ENCODE measurements around the gene DCAF17. TPM values are rescaled to one million over a fixed set of nuclear protein-coding genes. Genes with fewer than 3 reads are reported as not detected.

Gene DCAF17
- total RNA-seq, 4 donors from 2014 or later, result 14.6 to 50.8 (median 23.8) TPM

DNA sequence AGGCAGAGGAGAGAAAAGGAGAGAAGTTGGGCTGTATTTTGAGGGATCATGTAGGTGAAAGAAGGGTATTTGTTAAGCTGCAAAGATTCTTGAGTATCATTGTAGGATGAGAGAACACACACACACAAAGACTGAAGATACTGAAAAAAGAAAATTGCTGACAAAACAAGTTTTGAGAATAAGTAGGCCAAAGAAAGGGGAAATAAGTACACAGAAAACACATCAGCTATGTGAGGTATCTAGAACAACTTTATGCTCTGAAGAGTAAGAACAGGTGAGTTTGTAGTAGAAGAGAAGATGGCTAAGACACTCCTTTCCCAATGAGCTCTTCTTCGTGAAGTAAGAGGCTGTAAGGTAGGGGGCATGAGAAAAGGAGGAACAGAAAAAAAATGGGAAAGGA is 28.5 kb upstream of the DCAF17 start:
- Histone ChIP-seq H3K4me1 (no peaks in the 10 kb centered on the region), H3K36me3 (no peaks in the 10 kb centered on the region), H3K9me3 (no peaks in the 10 kb centered on the region), H3K4me3 (no peak overlapping the region), H3K27ac (no peak overlapping the region), H3K27me3 (no peaks in the 10 kb centered on the region)
- intact Hi-C loops (cut with DNase I; ENCODE audit: low total_unique reads), result no loop called here
- no peak for DNase-seq
- no peak for TF ChIP-seq POLR2A (IDR thresholded peaks at IDR 0.05)
- TF ChIP-seq, protein P1, sequence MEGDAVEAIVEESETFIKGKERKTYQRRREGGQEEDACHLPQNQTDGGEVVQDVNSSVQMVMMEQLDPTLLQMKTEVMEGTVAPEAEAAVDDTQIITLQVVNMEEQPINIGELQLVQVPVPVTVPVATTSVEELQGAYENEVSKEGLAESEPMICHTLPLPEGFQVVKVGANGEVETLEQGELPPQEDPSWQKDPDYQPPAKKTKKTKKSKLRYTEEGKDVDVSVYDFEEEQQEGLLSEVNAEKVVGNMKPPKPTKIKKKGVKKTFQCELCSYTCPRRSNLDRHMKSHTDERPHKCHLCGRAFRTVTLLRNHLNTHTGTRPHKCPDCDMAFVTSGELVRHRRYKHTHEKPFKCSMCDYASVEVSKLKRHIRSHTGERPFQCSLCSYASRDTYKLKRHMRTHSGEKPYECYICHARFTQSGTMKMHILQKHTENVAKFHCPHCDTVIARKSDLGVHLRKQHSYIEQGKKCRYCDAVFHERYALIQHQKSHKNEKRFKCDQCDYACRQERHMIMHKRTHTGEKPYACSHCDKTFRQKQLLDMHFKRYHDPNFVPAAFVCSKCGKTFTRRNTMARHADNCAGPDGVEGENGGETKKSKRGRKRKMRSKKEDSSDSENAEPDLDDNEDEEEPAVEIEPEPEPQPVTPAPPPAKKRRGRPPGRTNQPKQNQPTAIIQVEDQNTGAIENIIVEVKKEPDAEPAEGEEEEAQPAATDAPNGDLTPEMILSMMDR (IDR thresholded peaks at IDR 0.05), result no peak

DNA sequence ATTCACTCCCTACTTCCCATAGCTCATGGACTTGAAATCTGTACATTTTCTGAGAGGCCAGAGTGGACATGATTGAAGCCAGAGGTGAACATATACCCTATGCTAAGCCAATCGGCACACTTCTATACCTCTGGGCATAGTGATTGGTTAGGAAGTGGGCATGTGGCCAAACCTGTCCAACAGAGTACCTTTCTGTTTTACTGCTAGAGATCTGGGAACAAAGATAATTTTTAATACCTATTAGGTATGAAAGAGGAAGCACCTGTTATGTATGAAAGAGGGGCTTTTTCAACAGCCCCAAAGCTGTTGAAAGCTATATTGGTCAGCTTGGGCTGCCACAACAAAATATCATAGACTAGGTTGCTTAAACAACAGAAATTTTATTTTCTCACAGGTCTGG is 28.0 kb upstream of the DCAF17 start:
- H3K27me3 ChIP-seq, result no peaks in the 10 kb centered on the region
- intact Hi-C loops (cut with DNase I; ENCODE audit: low total_unique reads), result no loop called here
- H3K4me3 ChIP-seq, result no peak overlapping the region
- TF ChIP-seq, protein P1 (IDR thresholded peaks at IDR 0.05), result no peak
- no peak for TF ChIP-seq POLR2A (IDR thresholded peaks at IDR 0.05)
- DNase-seq, result no peak
- no peak overlapping the region for H3K27ac ChIP-seq
- no peaks in the 10 kb centered on the region for H3K9me3 ChIP-seq
- H3K36me3 ChIP-seq, result no peaks in the 10 kb centered on the region
- H3K4me1 ChIP-seq, result no peaks in the 10 kb centered on the region

DNA sequence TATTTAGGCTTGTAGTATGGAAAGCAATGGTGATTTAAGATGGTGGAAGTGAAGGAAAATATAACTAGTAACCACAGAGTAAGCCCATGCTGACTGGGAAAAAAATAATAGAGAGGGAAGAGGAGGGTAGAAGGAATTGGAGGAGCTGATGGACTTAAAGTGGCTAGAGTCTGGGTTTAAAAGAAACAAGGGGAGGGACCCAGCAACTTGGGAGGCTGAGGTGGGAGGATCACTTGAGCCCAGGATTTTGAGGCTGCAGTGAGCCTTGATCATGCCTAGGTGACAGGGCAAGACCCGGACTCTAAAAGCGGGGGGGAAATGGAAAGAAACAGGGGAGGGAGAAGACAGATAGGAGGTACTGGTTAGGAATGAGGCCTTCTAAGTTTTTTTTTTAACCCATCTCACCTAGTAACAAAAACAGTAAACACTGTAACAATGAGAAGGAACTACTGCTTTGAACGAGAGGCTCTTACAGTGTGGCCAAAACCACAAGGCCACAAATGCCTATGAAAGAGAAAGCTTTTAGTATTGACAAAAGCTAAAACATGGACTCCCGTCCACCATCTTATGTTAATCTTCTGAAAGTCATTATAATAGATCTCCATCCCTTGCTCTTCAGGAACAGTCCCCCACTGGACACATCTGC is 26.9 kb upstream of the DCAF17 start:
- no peak overlapping the region for H3K4me3 ChIP-seq
- H3K4me1 ChIP-seq, result no peaks in the 10 kb centered on the region
- H3K36me3 ChIP-seq, result no peaks in the 10 kb centered on the region
- intact Hi-C loops (cut with DNase I; ENCODE audit: low total_unique reads), result no loop called here
- no peak overlapping the region for H3K27ac ChIP-seq
- TF ChIP-seq POLR2A (IDR thresholded peaks at IDR 0.05), result no peak
- TF ChIP-seq, protein P1 (IDR thresholded peaks at IDR 0.05), result no peak
- no peak for DNase-seq
- no peaks in the 10 kb centered on the region for H3K27me3 ChIP-seq
- H3K9me3 ChIP-seq, result no peaks in the 10 kb centered on the region

DNA sequence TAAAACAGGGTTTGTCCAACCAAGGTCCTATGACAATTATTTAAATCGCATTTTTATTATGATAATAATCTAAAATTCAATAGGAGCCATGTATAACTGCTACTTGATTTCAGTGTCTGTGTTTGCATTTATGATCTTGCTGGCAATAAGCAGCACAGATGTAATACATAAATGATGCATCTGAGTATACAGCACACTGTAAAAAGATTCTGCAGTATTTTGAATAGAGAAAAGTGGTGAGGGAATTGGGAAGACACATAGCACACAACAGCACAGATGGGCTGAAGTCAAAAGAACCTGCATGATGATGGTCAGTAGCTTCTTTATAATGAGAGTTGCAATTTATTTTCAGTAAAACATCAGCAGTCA is 26.4 kb upstream of the DCAF17 start:
- intact Hi-C loops (cut with DNase I; ENCODE audit: low total_unique reads), result no loop called here
- Histone ChIP-seq H3K4me3 (no peak overlapping the region), H3K27me3 (no peaks in the 10 kb centered on the region), H3K9me3 (no peaks in the 10 kb centered on the region), H3K4me1 (no peaks in the 10 kb centered on the region), H3K27ac (no peak overlapping the region), H3K36me3 (no peaks in the 10 kb centered on the region)
- no peak for DNase-seq
- TF ChIP-seq POLR2A (IDR thresholded peaks at IDR 0.05), result no peak
- TF ChIP-seq, protein P1 (IDR thresholded peaks at IDR 0.05), result no peak

DNA sequence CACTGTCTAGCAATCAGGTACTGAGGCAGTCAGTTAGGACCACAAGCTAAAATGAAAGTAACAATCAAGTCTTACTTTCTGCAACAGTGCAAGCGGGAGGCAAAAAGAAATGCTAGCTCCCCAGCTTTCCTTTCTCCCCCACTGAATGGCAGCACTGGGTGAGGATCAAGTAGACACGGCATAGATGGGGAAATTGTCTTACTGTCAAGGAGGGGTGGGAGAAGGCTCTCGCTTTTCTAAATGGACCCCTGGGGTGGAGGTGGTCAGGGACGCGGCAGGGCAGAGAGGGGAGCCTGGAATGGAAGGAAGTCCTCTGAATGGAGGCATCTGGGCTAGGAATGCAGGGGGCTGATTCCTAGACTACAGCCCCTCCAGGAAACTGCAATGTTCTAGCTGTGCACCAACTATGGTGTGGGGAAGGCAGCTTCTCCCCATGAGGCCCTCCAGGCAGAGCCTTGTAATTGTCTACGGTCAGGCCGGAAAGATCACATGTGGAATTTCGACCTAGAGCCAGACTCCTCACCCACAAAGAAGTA is 24.5 kb upstream of the DCAF17 start:
- Histone ChIP-seq H3K4me1 (no peaks in the 10 kb centered on the region), H3K27ac (no peak overlapping the region), H3K9me3 (no peaks in the 10 kb centered on the region), H3K4me3 (no peak overlapping the region), H3K36me3 (no peaks in the 10 kb centered on the region), H3K27me3 (no peaks in the 10 kb centered on the region)
- intact Hi-C loops (cut with DNase I; ENCODE audit: low total_unique reads), result no loop called here
- no peak for TF ChIP-seq POLR2A (IDR thresholded peaks at IDR 0.05)
- TF ChIP-seq, protein P1 (IDR thresholded peaks at IDR 0.05), result no peak
- no peak for DNase-seq

Data from uterus (tissue), 4 donors.